HEK293 (cell line): ENCODE results near the gene AADACL2.

Experiments
- CTCF ChIP-seq: fragments of 450-650 bp; formaldehyde crosslinking; IDR thresholded peaks from 2 replicates; pipeline ENCODE4 v1.5.1; 2016; ENCODE audit warnings: missing biosample characterization, missing genetic modification characterization
- ZNF140 ChIP-seq: fragments of 450-650 bp; formaldehyde crosslinking; IDR thresholded peaks from 2 replicates; pipeline ENCODE4 v1.5.1; 2016; ENCODE audit warnings: missing biosample characterization, missing genetic modification characterization
- ZNF549 ChIP-seq: fragments of 450-650 bp; IDR thresholded peaks from 2 replicates; pipeline ENCODE4 v1.5.1; 2018; ENCODE audit warnings: missing biosample characterization, missing genetic modification characterization, mild to moderate bottlenecking, inconsistent platforms, moderate library complexity
- ZNF610 ChIP-seq: fragments of 450-650 bp; formaldehyde crosslinking; IDR thresholded peaks from 2 replicates; pipeline ENCODE4 v1.5.1; 2016; ENCODE audit warnings: missing biosample characterization, missing genetic modification characterization, borderline replicate concordance
- TF ChIP-seq, protein P1 (sequence below): fragments of 450-650 bp; formaldehyde crosslinking; IDR thresholded peaks from 2 replicates; pipeline ENCODE4 v1.5.1; 2016; ENCODE audit warnings: missing biosample characterization, missing genetic modification characterization, borderline replicate concordance
- TF ChIP-seq, protein P2 (sequence below): fragments of 450-650 bp; formaldehyde crosslinking; IDR thresholded peaks from 2 replicates; pipeline ENCODE4 v1.5.1; 2016; ENCODE audit warnings: missing biosample characterization, missing genetic modification characterization
- TF ChIP-seq, protein P3 (sequence below): fragments of 450-650 bp; formaldehyde crosslinking; IDR thresholded peaks from 2 replicates; pipeline ENCODE4 v1.5.1; 2017; ENCODE audit warnings: missing biosample characterization, mild to moderate bottlenecking, missing genetic modification characterization, moderate library complexity

DNA sequence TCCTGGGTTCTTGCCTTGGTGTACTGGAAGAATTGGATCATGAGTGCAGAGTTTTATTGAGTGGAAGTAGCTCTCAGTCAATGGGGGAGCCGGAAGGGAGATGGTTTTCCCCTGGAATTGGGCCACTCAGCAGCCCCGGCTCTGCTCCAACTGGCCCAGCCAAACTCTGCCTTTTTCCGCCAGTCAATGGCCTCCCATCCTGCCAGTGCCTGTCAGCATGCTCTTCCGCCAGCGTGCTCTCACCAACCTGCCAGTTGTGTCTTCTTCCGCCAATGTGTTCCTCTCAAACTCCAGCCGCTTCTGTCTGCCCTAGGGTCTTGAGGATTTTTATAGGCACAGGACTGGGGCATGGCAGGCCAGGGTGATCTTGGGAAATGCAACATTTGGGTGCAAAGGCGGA lies 12.4 kb upstream of the AADACL2 start:
- TF ChIP-seq, protein P1, sequence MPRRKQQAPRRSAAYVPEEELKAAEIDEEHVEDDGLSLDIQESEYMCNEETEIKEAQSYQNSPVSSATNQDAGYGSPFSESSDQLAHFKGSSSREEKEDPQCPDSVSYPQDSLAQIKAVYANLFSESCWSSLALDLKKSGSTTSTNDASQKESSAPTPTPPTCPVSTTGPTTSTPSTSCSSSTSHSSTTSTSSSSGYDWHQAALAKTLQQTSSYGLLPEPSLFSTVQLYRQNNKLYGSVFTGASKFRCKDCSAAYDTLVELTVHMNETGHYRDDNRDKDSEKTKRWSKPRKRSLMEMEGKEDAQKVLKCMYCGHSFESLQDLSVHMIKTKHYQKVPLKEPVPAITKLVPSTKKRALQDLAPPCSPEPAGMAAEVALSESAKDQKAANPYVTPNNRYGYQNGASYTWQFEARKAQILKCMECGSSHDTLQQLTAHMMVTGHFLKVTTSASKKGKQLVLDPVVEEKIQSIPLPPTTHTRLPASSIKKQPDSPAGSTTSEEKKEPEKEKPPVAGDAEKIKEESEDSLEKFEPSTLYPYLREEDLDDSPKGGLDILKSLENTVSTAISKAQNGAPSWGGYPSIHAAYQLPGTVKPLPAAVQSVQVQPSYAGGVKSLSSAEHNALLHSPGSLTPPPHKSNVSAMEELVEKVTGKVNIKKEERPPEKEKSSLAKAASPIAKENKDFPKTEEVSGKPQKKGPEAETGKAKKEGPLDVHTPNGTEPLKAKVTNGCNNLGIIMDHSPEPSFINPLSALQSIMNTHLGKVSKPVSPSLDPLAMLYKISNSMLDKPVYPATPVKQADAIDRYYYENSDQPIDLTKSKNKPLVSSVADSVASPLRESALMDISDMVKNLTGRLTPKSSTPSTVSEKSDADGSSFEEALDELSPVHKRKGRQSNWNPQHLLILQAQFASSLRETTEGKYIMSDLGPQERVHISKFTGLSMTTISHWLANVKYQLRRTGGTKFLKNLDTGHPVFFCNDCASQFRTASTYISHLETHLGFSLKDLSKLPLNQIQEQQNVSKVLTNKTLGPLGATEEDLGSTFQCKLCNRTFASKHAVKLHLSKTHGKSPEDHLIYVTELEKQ, result no peak
- TF ChIP-seq, protein P2, sequence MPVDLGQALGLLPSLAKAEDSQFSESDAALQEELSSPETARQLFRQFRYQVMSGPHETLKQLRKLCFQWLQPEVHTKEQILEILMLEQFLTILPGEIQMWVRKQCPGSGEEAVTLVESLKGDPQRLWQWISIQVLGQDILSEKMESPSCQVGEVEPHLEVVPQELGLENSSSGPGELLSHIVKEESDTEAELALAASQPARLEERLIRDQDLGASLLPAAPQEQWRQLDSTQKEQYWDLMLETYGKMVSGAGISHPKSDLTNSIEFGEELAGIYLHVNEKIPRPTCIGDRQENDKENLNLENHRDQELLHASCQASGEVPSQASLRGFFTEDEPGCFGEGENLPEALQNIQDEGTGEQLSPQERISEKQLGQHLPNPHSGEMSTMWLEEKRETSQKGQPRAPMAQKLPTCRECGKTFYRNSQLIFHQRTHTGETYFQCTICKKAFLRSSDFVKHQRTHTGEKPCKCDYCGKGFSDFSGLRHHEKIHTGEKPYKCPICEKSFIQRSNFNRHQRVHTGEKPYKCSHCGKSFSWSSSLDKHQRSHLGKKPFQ (tag by site-specific recombination), result no peak
- TF ChIP-seq CTCF (no peak), ZNF610 (tag by site-specific recombination) (no peak), ZNF549 (no peak), ZNF140 (tag by site-specific recombination) (no peak)
- TF ChIP-seq, protein P3, sequence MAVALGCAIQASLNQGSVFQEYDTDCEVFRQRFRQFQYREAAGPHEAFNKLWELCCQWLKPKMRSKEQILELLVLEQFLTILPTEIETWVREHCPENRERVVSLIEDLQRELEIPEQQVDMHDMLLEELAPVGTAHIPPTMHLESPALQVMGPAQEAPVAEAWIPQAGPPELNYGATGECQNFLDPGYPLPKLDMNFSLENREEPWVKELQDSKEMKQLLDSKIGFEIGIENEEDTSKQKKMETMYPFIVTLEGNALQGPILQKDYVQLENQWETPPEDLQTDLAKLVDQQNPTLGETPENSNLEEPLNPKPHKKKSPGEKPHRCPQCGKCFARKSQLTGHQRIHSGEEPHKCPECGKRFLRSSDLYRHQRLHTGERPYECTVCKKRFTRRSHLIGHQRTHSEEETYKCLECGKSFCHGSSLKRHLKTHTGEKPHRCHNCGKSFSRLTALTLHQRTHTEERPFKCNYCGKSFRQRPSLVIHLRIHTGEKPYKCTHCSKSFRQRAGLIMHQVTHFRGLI (tag by site-specific recombination), result no peak
